GM18502 (cell line): Measurements from ENCODE around the gene NEU2.

Experiments used
- ATAC-seq: cut with Tn5 transposase; IDR thresholded peaks from one replicate; pipeline ENCODE4 v1.9.1; 2021; ENCODE audit warnings: mild to moderate bottlenecking; ENCODE audit not compliant: unreplicated experiment, poor library complexity

Gene NEU2

GRCh38 chr2:233032551-233033320 lies at the start of gene NEU2:
NEU2 (plus strand) TSS chr2:233032672; CDS start chr2:233032672, 0 bp downstream.
- ATAC-seq: no peak

- no peak for ATAC-seq
Observed at GRCh38 chr2:232982926-232983668, 49.4 kb upstream of the NEU2 start.

- no peak for ATAC-seq
Observed at GRCh38 chr2:232983669-232984140, 48.8 kb upstream of the NEU2 start.

GRCh38 chr2:232984451-232985207 lies 47.8 kb upstream of the NEU2 start:
- no peak for ATAC-seq

- ATAC-seq: no peak
Observed at GRCh38 chr2:232986155-232986554, 46.3 kb upstream of the NEU2 start.

- no peak for ATAC-seq
Observed at GRCh38 chr2:232993231-232993821, 39.1 kb upstream of the NEU2 start.

GRCh38 chr2:232994446-232994845 lies 38.0 kb upstream of the NEU2 start:
- no peak for ATAC-seq

GRCh38 chr2:232997749-232998665 lies 34.5 kb upstream of the NEU2 start:
- no peak for ATAC-seq

- no peak for ATAC-seq
Observed at GRCh38 chr2:232998666-232998985, 33.8 kb upstream of the NEU2 start.

GRCh38 chr2:232999354-232999753 lies 33.1 kb upstream of the NEU2 start:
- ATAC-seq: no peak

- no peak for ATAC-seq
Observed at GRCh38 chr2:233000886-233001750, 31.4 kb upstream of the NEU2 start.

GRCh38 chr2:233002829-233003657 lies 29.4 kb upstream of the NEU2 start:
- no peak for ATAC-seq

GRCh38 chr2:233003658-233004555 lies 28.6 kb upstream of the NEU2 start:
- no peak for ATAC-seq

GRCh38 chr2:233005096-233005495 lies 27.4 kb upstream of the NEU2 start:
- ATAC-seq: no peak

- ATAC-seq: no peak
Observed at GRCh38 chr2:233006648-233007047, 25.8 kb upstream of the NEU2 start.

- no peak for ATAC-seq
Observed at GRCh38 chr2:233007270-233007669, 25.2 kb upstream of the NEU2 start.

GRCh38 chr2:233007739-233008138 lies 24.7 kb upstream of the NEU2 start:
- no peak for ATAC-seq
